Kidney epithelial cell (primary cell): ENCODE data around the gene NCR2. TPM values are rescaled to one million over a fixed set of nuclear protein-coding genes. Genes with fewer than 3 reads are reported as not detected.

Experiments used
- DNase-seq: peaks from one replicate; pipeline ENCODE4 v3.0.0-alpha.2; 2010; ENCODE audit warnings: low read depth
- H3K27me3 ChIP-seq: 2 replicates; pipeline ENCODE4 v1.6.0; 2011; ENCODE audit warnings: low read length; ENCODE audit not compliant: control insufficient read depth, insufficient read depth
- H3K36me3 ChIP-seq: 2 replicates; pipeline ENCODE4 v1.5.1; 2011; ENCODE audit warnings: low read length; ENCODE audit not compliant: control insufficient read depth, insufficient read depth
- H3K4me3 ChIP-seq: 2 replicates; pipeline ENCODE4 v1.5.1; 2011; ENCODE audit warnings: low read depth, mild to moderate bottlenecking, control low read depth, low read length
- CTCF ChIP-seq: IDR thresholded peaks from 2 replicates; pipeline ENCODE4 v1.5.1; 2011; ENCODE audit warnings: mild to moderate bottlenecking, moderate library complexity, low read length, control low read depth, inconsistent platforms; ENCODE audit not compliant: insufficient read depth, poor library complexity, severe bottlenecking
- total RNA-seq: library from RNA; depleted of rRNA; stranded (reverse); fragments of >200 nt; gene quantifications from 2 replicates; pipeline ENCODE4 v1.2.3, GENCODE V29; 2015

The NCR2 gene
- total RNA-seq, 1 donor from 2014 or later: not detected

GRCh38 chr6:41355952-41356351, 20.5 kb downstream of the NCR2 start:
- no peak for TF ChIP-seq CTCF
- Histone ChIP-seq H3K4me3 (no peak overlapping the region), H3K36me3 (no peaks in the 10 kb centered on the region), H3K27me3 (peaks cover 14% of the 10 kb centered on the region)
- no peak for DNase-seq

- peaks cover 14% of the 10 kb centered on the region for H3K27me3 ChIP-seq
- DNase-seq: no peak
- H3K4me3 ChIP-seq: no peak overlapping the region
- TF ChIP-seq CTCF: no peak
- no peaks in the 10 kb centered on the region for H3K36me3 ChIP-seq
Observed at GRCh38 chr6:41356825-41357224, 21.4 kb downstream of the NCR2 start.

- Histone ChIP-seq H3K27me3 (peaks cover 8% of the 10 kb centered on the region), H3K4me3 (no peak overlapping the region), H3K36me3 (no peaks in the 10 kb centered on the region)
- DNase-seq: no peak
- no peak for TF ChIP-seq CTCF
Observed at GRCh38 chr6:41358503-41358902, 23.1 kb downstream of the NCR2 start.

- no peak overlapping the region for H3K4me3 ChIP-seq
- H3K27me3 ChIP-seq: peaks cover 8% of the 10 kb centered on the region
- H3K36me3 ChIP-seq: no peaks in the 10 kb centered on the region
- no peak for TF ChIP-seq CTCF
- no peak for DNase-seq
Observed at GRCh38 chr6:41359617-41360313, 24.4 kb downstream of the NCR2 start.

GRCh38 chr6:41360314-41360685, 24.9 kb downstream of the NCR2 start:
- no peak for TF ChIP-seq CTCF
- no peaks in the 10 kb centered on the region for H3K36me3 ChIP-seq
- H3K27me3 ChIP-seq: peaks cover 8% of the 10 kb centered on the region
- H3K4me3 ChIP-seq: no peak overlapping the region
- DNase-seq: no peak

GRCh38 chr6:41366150-41366549, 30.7 kb downstream of the NCR2 start:
- no peak for DNase-seq
- TF ChIP-seq CTCF: no peak
- H3K4me3 ChIP-seq: no peak overlapping the region
- peaks cover 30% of the 10 kb centered on the region for H3K27me3 ChIP-seq
- no peaks in the 10 kb centered on the region for H3K36me3 ChIP-seq
